ENCODE measurements around the gene CDPF1.

The CDPF1 gene

GRCh38 chr22:46289244-46289891, 39.3 kb upstream of the CDPF1 start:
- DNase-seq: no peak
- no peak for TF ChIP-seq GATA1 (IDR thresholded peaks at IDR 0.05; ENCODE audit: low read depth, low read length)
- no peak for TF ChIP-seq POLR2A (IDR thresholded peaks at IDR 0.05; ENCODE audit: low read length)

DNA sequence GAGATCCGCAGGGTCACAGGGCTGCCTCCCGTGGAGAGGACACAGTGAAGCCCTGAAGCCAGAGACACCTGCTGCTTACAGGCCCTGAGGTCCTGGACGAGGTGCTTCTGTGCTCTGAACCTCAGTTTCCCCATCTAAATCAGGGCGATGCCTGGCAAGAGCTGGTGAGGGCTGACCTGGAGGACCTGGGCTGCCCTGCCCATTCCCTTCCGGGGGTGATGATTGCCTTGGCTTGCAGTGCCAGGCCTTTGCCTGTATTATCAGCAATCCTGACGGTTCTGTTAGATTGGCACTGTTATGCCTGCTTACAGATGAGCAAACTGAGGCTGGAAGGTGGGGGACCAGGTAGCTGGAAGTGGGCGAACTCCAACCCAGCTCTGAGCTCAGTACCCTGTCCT, 38.8 kb upstream of the CDPF1 start:
- TF ChIP-seq GATA1 (IDR thresholded peaks at IDR 0.05; ENCODE audit: low read depth, low read length) (no peak), POLR2A (IDR thresholded peaks at IDR 0.05; ENCODE audit: low read length) (no peak)
- DNase-seq: no peak

- no peak for TF ChIP-seq GATA1 (IDR thresholded peaks at IDR 0.05; ENCODE audit: low read depth, low read length)
- TF ChIP-seq POLR2A (IDR thresholded peaks at IDR 0.05; ENCODE audit: low read length): peak; percentile 3
- no peak for DNase-seq
These were observed 38.0 kb upstream of the CDPF1 start for GRCh38 chr22:46287873-46288751.

GRCh38 chr22:46286941-46287872, 37.1 kb upstream of the CDPF1 start:
- DNase-seq: no peak
- TF ChIP-seq GATA1 (IDR thresholded peaks at IDR 0.05; ENCODE audit: low read depth, low read length): no peak
- TF ChIP-seq POLR2A (IDR thresholded peaks at IDR 0.05; ENCODE audit: low read length): no peak

DNA sequence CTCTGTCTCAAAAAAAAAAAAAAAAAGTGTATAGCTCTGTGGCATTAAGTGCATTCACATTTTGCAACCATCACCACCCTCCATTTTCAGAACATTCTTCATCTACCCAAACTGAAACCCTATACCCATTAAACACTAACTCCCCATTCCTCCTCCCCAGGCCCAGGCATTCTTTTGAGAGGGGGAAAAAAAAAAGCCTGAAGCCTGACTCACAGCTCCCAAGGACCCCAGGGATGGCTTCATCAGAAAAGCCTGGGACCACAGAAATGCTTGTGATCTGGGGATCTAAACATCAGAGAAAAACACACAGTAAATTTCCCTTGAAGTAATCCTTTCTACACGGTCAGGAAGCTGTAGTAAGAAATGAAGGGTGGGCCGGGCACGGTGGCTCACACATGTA, 35.9 kb upstream of the CDPF1 start:
- DNase-seq: no peak
- no peak for TF ChIP-seq GATA1 (IDR thresholded peaks at IDR 0.05; ENCODE audit: low read depth, low read length)

- DNase-seq: no peak
- TF ChIP-seq POLR2A (IDR thresholded peaks at IDR 0.05; ENCODE audit: low read length) (no peak), GATA1 (IDR thresholded peaks at IDR 0.05; ENCODE audit: low read depth, low read length) (no peak)
These were observed 32.0 kb upstream of the CDPF1 start for GRCh38 chr22:46281866-46282678.

DNA sequence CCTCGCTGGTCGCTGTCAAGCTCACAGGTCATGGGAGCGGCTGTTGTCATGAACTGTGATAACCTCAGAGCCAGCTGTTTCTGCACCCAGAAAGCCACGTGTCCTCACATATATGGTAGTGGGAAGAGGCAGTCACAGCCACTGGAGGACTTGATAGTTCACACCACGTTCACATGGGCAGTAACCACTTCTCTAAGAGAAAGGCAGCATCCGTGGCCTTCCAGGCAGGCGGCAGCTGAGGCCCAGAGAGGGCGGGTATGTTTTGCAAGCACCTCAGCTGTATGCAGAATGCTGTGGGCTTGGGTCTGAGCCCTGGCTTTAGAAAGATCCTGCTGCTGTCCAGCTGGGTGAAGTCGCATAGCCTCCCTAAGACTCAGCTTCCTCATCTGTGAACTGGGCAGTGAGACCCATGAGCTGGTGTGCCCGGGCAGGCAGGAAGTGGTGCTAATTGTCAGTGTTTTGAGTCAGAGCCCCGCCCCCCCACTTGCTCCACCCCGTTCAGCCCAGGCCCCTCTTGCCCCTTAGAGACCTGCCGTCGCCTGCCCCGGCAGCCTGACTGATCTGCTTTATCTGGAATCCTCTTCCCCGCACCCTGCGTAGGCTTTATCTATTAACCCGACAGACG, 31.0 kb upstream of the CDPF1 start:
- no peak for DNase-seq
- TF ChIP-seq POLR2A (IDR thresholded peaks at IDR 0.05; ENCODE audit: low read length) (no peak), GATA1 (IDR thresholded peaks at IDR 0.05; ENCODE audit: low read depth, low read length) (no peak)

DNA sequence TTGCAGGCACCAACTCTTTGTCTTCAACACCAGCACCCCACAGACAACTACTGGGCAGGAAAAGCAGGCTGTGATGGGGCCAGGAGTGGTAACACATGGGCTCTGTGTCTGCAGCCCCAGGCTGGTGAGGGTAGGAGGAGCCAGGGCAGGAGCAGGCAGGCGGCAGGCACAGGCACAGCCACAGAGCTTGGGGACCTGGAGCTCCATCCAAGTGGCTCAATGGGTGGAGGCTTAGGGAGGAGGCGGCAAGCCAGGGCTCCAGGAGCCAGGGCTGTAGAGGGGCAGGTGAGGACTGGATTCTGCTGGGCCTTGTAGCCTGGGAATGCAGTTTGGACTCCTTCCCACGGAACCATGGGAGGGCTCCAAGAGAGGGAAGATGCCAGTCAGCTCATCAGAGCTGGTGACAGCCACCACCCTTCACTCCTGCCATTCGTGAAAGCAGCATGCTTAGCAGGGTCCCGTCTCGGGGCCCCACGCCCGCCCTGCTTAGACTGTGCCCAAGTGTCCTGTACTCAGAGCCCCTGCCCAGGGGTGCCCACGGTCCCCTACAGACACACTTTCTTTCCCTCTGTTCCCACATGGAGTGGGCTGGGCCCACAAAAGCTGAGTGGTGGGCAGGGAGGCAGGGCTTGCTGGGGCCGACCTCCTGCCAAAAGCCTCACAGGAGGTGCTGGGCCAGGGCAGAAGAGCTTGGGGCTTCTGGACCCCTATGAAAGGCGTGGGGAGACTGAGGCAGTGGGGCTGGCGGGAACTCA, 30.1 kb upstream of the CDPF1 start:
- no peak for DNase-seq
- no peak for TF ChIP-seq GATA1 (IDR thresholded peaks at IDR 0.05; ENCODE audit: low read depth, low read length)
- TF ChIP-seq POLR2A (IDR thresholded peaks at IDR 0.05; ENCODE audit: low read length): no peak

DNA sequence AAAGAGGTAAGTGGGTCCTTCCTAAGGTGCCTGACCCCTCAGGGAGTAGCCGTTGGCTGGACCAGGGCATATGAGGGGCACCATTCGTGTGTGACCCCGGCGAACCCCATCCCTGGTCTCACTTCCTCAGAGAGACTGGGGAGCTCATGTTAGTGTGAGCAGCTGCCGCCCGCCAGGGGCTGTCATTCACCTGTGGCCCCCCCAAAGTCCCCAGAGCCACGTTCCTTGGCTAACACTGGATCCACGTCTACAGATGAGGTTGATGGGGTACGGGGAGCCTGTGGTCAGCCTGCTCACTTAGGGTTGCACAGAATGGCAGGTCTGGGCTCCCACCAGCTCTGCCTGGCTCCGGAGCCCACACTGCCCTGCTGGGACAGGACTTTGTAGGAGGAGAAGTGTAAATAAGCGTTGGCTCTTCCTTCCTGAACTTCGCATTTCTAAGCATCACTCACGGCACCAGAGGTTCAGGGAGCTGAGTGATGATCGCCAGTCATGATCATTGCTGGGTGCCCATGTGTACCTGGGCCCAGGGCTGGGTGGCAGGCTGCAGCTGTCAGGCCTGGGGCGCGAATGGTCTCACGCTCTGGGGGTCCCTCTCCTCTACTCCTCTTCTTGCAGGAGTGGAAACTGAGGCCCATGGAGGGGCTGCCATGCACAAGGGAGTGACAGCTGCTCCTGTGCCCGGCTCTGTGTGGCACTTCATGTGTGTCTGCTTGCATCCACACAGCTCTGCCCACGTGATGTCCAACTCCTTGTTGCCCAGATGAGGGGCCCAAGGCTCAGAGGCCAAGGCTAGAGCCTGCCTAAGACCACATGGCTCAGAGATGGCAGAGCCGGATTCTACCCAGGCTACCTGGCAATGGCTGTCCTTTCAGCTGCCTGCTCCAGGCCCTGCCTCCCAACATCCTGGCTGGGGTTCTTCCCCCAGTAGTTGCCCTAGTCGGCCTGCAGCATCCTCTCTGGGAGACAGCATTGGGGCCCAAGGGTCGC, 28.9 kb upstream of the CDPF1 start:
- DNase-seq: no peak

DNA sequence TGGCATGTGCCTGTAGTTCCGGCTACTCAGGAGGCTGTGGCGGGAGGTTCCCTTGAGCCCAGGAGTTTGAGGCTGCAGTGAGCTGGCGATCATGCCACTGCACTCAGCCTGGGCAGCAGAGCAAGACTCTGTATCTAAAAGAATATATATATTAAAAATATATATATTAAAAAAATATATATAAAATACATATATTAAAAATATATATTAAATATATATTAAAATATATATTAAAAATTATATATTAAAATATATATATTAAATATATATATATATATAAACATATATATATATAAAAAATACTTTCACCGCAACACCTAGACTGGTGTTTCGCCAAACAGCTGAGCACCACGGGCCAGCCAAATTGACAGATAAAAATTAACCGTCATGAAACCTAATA, 26.5 kb upstream of the CDPF1 start:
- TF ChIP-seq GATA1 (IDR thresholded peaks at IDR 0.05; ENCODE audit: low read depth, low read length) (no peak), POLR2A (IDR thresholded peaks at IDR 0.05; ENCODE audit: low read length) (no peak)

More for the DNA sequence above, 28.9 kb upstream of the CDPF1 start:
- no peak for TF ChIP-seq GATA1 (IDR thresholded peaks at IDR 0.05; ENCODE audit: low read depth, low read length)
- TF ChIP-seq POLR2A (IDR thresholded peaks at IDR 0.05; ENCODE audit: low read length): no peak

More for the DNA sequence above, 26.5 kb upstream of the CDPF1 start:
- DNase-seq: no peak
